Measurements from ENCODE around the gene HS3ST4.

Gene HS3ST4

DNA sequence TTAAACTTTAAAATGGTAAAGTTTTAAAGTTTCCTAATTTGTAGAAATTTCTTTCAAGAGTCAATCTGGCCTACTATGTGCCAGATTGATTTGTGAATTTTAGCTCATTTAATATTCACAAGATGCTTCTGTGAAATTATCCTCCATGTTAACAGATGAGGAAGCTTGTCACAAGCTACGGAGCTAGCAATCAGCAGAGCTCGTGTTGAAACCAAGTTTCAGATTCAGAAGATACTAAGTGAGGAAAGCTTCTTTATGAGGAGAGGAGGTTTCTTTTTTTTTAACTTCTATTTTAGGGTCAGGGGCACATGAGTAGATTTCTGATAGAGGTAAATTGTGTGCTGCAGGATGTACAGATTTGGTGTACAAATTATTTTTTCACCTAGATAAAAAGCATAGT lies 135.9 kb downstream of the HS3ST4 start:
- DNase-seq (ENCODE audit: low read depth) = no peak

- DNase-seq (ENCODE audit: low read depth) = no peak
Observed at GRCh38 chr16:25828510-25828909, 136.8 kb downstream of the HS3ST4 start.

GRCh38 chr16:25832291-25832690 lies 140.5 kb downstream of the HS3ST4 start:
- DNase-seq (ENCODE audit: low read depth) = no peak

DNA sequence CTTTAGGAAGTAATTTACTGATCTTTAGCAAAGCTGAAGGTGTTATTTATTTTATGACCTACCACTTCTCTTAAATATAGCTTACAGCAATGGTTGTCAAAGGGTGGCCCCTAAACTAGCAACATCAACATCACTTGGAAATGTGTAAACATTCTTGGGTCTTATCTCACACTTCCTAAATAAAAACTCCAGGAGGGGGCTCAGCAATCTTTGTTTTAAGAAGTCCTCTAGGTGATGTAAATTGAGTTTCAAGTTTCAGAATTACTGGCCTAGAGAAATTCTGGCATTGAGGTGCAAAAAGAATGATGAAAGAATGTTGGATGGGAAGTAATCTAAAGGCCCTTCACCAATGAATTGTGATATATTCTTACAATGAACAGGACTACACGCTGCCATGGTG lies 142.3 kb downstream of the HS3ST4 start:
- no peak for DNase-seq (ENCODE audit: low read depth)

- no peak for DNase-seq (ENCODE audit: low read depth)
Observed at GRCh38 chr16:25835126-25835525, 143.4 kb downstream of the HS3ST4 start.

- peak; percentile 22 for DNase-seq (ENCODE audit: low read depth)
Observed at GRCh38 chr16:25838724-25839186, 147.0 kb downstream of the HS3ST4 start.

DNA sequence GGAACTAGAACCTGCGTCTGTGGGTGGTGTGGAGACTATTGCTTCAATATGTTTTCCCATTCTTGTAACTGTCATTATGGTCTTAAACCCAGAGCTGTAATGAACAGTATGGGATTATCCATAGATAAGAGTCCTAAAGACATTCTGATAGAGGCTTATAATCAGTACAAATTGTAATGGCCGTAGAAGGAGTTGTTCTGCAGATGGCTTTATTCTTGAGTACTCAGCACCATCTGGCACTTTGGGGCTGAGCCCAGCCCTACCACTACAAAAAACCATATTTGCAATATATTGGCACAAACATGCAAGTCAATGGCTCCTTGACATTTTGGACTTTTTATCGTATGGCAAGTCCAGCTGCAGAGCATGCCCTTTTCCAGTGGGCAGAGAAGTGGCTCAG lies 150.0 kb downstream of the HS3ST4 start:
- DNase-seq (ENCODE audit: low read depth) = no peak

GRCh38 chr16:25845901-25846300 lies 154.1 kb downstream of the HS3ST4 start:
- no peak for DNase-seq (ENCODE audit: low read depth)

DNA sequence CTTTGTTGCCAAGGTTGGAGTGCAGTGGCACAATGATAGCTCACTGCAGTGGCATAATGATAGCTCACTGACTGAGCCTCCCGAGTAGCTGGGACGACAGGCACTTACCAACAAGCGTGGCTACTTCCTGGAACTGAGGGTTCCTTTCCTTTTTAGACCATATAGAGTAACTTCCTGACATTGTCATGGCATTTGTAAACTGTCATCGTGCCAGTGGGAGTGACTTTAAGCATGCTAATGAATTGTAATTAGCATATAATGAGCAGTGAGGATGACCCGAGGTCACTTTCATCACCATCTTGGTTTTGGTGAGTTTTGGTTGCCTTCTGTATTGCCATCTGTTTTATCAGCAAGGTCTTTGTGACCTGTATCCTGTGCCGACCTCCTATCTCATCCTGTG lies 162.4 kb downstream of the HS3ST4 start:
- DNase-seq (ENCODE audit: low read depth) = no peak

- no peak for DNase-seq (ENCODE audit: low read depth)
Observed at GRCh38 chr16:25855063-25855462, 163.3 kb downstream of the HS3ST4 start.

DNA sequence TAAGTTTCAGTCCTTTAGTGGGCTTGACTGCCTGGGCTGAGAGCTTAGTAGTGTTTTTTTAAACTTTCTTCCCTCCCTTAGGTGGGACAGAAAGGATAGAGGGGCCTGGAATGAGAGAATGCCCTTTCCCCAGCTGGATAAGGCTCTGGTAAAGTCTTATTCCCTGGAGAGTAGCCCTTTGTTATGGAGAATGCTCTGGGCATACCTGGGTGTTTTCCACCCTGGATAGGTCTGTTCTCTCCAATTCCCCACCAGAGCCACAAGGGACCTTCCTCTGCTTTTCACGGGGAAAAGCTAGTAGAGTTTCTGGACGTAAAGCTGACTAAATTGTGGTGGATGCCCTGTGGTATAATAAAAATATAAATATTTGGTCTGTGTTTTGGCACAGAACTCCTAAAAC lies 164.1 kb downstream of the HS3ST4 start:
- DNase-seq (ENCODE audit: low read depth) = no peak

- DNase-seq (ENCODE audit: low read depth) = no peak
Observed at GRCh38 chr16:25859645-25860044, 167.9 kb downstream of the HS3ST4 start.

DNA sequence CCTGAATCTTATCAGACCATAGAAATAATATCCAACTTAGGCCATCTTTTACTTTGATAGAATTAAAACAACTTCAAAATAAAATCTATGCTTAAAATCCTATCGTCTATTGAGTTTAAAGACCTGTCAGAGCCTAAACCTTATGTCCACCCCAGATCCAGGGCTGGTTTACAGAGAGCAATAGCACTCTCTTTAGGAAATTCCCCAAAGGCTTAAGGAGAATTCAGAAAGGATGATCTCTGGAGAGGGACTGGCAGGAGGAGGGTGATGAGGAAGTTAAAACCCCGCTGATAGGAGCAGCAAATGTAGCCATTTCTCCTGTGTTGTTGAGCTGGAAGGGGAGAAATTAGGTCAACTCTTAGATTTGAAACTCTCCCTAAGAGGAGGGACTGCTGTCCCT lies 175.3 kb downstream of the HS3ST4 start:
- no peak for DNase-seq (ENCODE audit: low read depth)

GRCh38 chr16:25868106-25868505 lies 176.3 kb downstream of the HS3ST4 start:
- DNase-seq (ENCODE audit: low read depth) = no peak

GRCh38 chr16:25868706-25869370 lies 177.1 kb downstream of the HS3ST4 start:
- no peak for DNase-seq (ENCODE audit: low read depth)

- no peak for DNase-seq (ENCODE audit: low read depth)
Observed at GRCh38 chr16:25872369-25873070, 180.8 kb downstream of the HS3ST4 start.

- DNase-seq (ENCODE audit: low read depth) = no peak
Observed at GRCh38 chr16:25874196-25874595, 182.4 kb downstream of the HS3ST4 start.

GRCh38 chr16:25875956-25876598 lies 184.3 kb downstream of the HS3ST4 start:
- no peak for DNase-seq (ENCODE audit: low read depth)

- DNase-seq (ENCODE audit: low read depth) = no peak
Observed at GRCh38 chr16:25877103-25877502, 185.3 kb downstream of the HS3ST4 start.

GRCh38 chr16:25886598-25886997 lies 194.8 kb downstream of the HS3ST4 start:
- no peak for DNase-seq (ENCODE audit: low read depth)

DNA sequence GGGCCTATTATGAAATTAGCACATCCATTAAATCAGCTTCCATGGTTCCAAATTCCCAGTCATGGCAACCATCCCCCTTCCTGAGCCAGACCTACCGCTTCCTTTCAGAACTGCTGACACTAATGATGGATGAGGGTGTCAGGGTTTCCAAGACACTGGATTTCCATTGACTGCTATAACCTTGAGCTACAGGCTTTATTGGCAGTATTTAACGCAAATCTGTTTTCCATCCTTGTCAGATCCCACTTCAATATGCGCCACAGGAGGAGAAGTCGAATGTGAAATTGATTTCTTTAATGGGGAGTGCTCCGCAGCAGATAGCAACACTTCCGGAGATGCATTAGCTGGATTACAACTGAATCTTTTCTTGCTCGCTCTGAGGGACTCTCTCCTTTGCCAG lies 197.1 kb downstream of the HS3ST4 start:
- DNase-seq (ENCODE audit: low read depth) = no peak

GRCh38 chr16:25893332-25893731 lies 201.6 kb downstream of the HS3ST4 start:
- no peak for DNase-seq (ENCODE audit: low read depth)

- no peak for DNase-seq (ENCODE audit: low read depth)
Observed at GRCh38 chr16:25894093-25894492, 202.3 kb downstream of the HS3ST4 start.
